Kidney (tissue), 14 donors: ENCODE results near the gene ENPP6. TPM values are rescaled to one million over a fixed set of nuclear protein-coding genes. Genes with fewer than 3 reads are reported as not detected.

Experiments
- DNase-seq, 5 donors: peaks; one replicate each; pipeline ENCODE4 v3.0.0-alpha.2; 2013 to 2020
- FAIRE-seq: peaks from 2 replicates; lab custom pipeline; 2012; peaks lifted over from hg19 to GRCh38; lab: Jason Lieb, UNC
- H3K27ac ChIP-seq, 2 donors: one replicate each; pipeline ENCODE4 v1.7.0; 2013; ENCODE audit warnings: low read depth in 2 of 2, low read length in 2 of 2, inconsistent platforms in 1 of 2
- H3K27me3 ChIP-seq: one replicate; pipeline ENCODE4 v1.7.1; 2013; ENCODE audit warnings: low read length, inconsistent platforms; ENCODE audit not compliant: control insufficient read depth, insufficient read depth
- H3K36me3 ChIP-seq, 3 donors: one replicate each; pipeline versions ENCODE4 v1.7.0 to v1.7.1; 2013; ENCODE audit warnings: low read length in 3 of 3, control low read depth in 1 of 3, inconsistent platforms in 1 of 3; ENCODE audit not compliant: insufficient read depth in 3 of 3, control insufficient read depth in 2 of 3
- H3K4me1 ChIP-seq, 3 donors: one replicate each; pipeline versions ENCODE4 v1.7.0 to v1.7.1; 2013; ENCODE audit warnings: low read length in 3 of 3, inconsistent platforms in 1 of 3, low read depth in 1 of 3; ENCODE audit not compliant: control insufficient read depth in 2 of 3, insufficient read depth in 2 of 3
- H3K4me3 ChIP-seq, 3 donors: one replicate each; pipeline versions ENCODE4 v1.7.0 to v1.8.1; 2013; ENCODE audit warnings: low read length in 3 of 3, control low read depth in 1 of 3, inconsistent platforms in 1 of 3
- H3K9ac ChIP-seq, 3 donors: one replicate each; pipeline versions ENCODE4 v1.7.0 to v1.7.1; 2013; ENCODE audit warnings: low read length in 3 of 3, control low read depth in 1 of 3, inconsistent platforms in 1 of 3
- H3K9me3 ChIP-seq, 3 donors: one replicate each; pipeline versions ENCODE4 v1.7.0 to v1.7.1; 2013; ENCODE audit warnings: low read length in 3 of 3, control low read depth in 1 of 3, inconsistent platforms in 1 of 3; ENCODE audit not compliant: control insufficient read depth in 2 of 3, insufficient read depth in 1 of 3
- intact Hi-C: fragments of 100-400 bp; cut with DNase I; formaldehyde crosslinking; loops from one replicate; pipeline ENCODE4 v1.11.1; 2022
- polyA plus RNA-seq: library from polyadenylated mRNA; stranded (reverse); fragments of 350-450 nt; fragmentation: Illumina TruSeq; extraction: RNeasy Lipid Tissue Mini Kit (QIAGEN cat#74804); gene quantifications from one replicate; pipeline ENCODE4 v1.2.3, GENCODE V29; 2014; ENCODE audit warnings: low read depth, low replicate concordance; ENCODE audit not compliant: insufficient read depth
- total RNA-seq: library from RNA; stranded (reverse); fragmentation: NEBNext Ultra II Directional; extraction: Animal tissue kit (Norgen Biotek cat#: 25700); gene quantifications from one replicate; pipeline ENCODE4 v1.2.1, GENCODE V29; 2021
- TF ChIP-seq, protein P1 (sequence below): IDR thresholded peaks from 3 replicates; pipeline ENCODE4 v1.5.1; 2012; ENCODE audit warnings: mild to moderate bottlenecking, moderate library complexity, borderline replicate concordance; ENCODE audit not compliant: insufficient read depth; ENCODE audit errors: extremely low read depth
- donor health status: control.
- donor health status: control.
- donor health status: control.
- donor health status: control.
- donor health status: control.
- donor health status: DM: yes; HTN: yes; CAD: no.
- donor health status: Normal renal cell carcinoma (clear cell type).

ENPP6 gene
- total and polyA plus RNA-seq, 2 donors from 2014 or later = 0.91 to 7.2 TPM

- Histone ChIP-seq H3K27me3 (no peaks in the 10 kb centered on the region), H3K9me3 (peaks cover 0 to 16% (median 5%) of the 10 kb centered on the region in 3 donors), H3K9ac (no peak overlapping the region), H3K27ac (no peak overlapping the region), H3K4me3 (no peak overlapping the region), H3K36me3 (no peaks in the 10 kb centered on the region), H3K4me1 (no peaks in the 10 kb centered on the region)
- intact Hi-C loops = no loop called here
- DNase-seq (no peak), FAIRE-seq (no peak)
- TF ChIP-seq, protein P1, sequence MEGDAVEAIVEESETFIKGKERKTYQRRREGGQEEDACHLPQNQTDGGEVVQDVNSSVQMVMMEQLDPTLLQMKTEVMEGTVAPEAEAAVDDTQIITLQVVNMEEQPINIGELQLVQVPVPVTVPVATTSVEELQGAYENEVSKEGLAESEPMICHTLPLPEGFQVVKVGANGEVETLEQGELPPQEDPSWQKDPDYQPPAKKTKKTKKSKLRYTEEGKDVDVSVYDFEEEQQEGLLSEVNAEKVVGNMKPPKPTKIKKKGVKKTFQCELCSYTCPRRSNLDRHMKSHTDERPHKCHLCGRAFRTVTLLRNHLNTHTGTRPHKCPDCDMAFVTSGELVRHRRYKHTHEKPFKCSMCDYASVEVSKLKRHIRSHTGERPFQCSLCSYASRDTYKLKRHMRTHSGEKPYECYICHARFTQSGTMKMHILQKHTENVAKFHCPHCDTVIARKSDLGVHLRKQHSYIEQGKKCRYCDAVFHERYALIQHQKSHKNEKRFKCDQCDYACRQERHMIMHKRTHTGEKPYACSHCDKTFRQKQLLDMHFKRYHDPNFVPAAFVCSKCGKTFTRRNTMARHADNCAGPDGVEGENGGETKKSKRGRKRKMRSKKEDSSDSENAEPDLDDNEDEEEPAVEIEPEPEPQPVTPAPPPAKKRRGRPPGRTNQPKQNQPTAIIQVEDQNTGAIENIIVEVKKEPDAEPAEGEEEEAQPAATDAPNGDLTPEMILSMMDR = no peak
These were observed 171.5 kb downstream of the ENPP6 start for GRCh38 chr4:184046148-184046547.

- no peaks in the 10 kb centered on the region for H3K36me3 ChIP-seq
- no peaks in the 10 kb centered on the region for H3K27me3 ChIP-seq
- peaks cover 0 to 8% (median 5%) of the 10 kb centered on the region in 3 donors for H3K9me3 ChIP-seq
- H3K4me1 ChIP-seq = peaks cover 0 to 2% (median 2%) of the 10 kb centered on the region in 3 donors
- H3K27ac ChIP-seq = no peak overlapping the region
- TF ChIP-seq, protein P1 = no peak
- no peak for DNase-seq
- no peak overlapping the region for H3K9ac ChIP-seq
- no peak overlapping the region for H3K4me3 ChIP-seq
- intact Hi-C loops = no loop called here
- FAIRE-seq = no peak
These were observed 176.5 kb downstream of the ENPP6 start for GRCh38 chr4:184041156-184041555.

GRCh38 chr4:184039963-184040383 lies 177.7 kb downstream of the ENPP6 start:
- Histone ChIP-seq H3K27me3 (no peaks in the 10 kb centered on the region), H3K4me3 (peak overlapping the region in 1 of 3 donors; percentile 53), H3K27ac (no peak overlapping the region), H3K36me3 (no peaks in the 10 kb centered on the region), H3K4me1 (peaks cover 0 to 2% (median 2%) of the 10 kb centered on the region in 3 donors), H3K9ac (no peak overlapping the region), H3K9me3 (peaks cover 0 to 2% (median 0%) of the 10 kb centered on the region in 3 donors)
- FAIRE-seq (no peak), DNase-seq (peak; percentile 60 to 80 (median 75))
- intact Hi-C loops = no loop called here
- TF ChIP-seq, protein P1 = no peak
